ENCODE measurements around the gene AGBL1. TPM values are rescaled to one million over a fixed set of nuclear protein-coding genes. Genes with fewer than 3 reads are reported as not detected.

Gene AGBL1
- total and polyA plus RNA-seq, 2 experiments from 2014 or later = 0.03 TPM; not detected in 1

DNA sequence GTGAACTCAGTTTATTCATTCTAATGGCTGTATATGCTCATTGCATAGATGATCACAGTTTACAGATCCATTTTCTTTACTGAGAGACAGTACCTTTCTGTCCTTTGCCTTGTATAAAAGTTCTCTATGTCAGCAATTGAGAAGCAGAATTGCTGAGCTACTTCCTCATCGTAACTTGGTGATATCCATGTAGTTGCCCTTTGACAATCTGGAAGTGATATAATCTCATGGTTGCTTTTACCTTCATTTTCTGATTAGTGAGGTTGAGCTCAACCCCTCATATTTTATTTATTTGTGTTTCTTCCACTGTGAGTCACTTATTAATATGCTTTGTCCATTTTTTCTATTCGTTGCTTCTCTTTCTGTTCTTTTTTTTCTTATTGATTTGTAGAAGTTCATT lies 696.5 kb downstream of the AGBL1 start:
- Histone ChIP-seq H3K27me3 (ENCODE audit: insufficient read depth) (no peaks in the 10 kb centered on the region), H3K4me2 (no peak overlapping the region), H3F3A (replicated peaks; ENCODE audit: low read depth) (no peaks in the 10 kb centered on the region), H3K9me2 (ENCODE audit: insufficient read depth) (no peaks in the 10 kb centered on the region), H3K36me3 (ENCODE audit: insufficient read depth) (no peaks in the 10 kb centered on the region), H2AFZ (no peak overlapping the region), H3K4me3 (no peak overlapping the region), H3K27ac (ENCODE audit: low read depth) (no peak overlapping the region), H3K79me2 (replicated peaks; ENCODE audit: insufficient read depth) (no peaks in the 10 kb centered on the region), H4K20me1 (replicated peaks; ENCODE audit: insufficient read depth) (no peaks in the 10 kb centered on the region), H3K4me1 (ENCODE audit: insufficient read depth) (no peaks in the 10 kb centered on the region)
- ATAC-seq = no peak
- Mint-ChIP-seq H3K27ac (no peak overlapping the region), H3K36me3 (ENCODE audit: low read depth) (0 out of 3 replicates have a peak, but pooled peaks cover 3% of the 10 kb centered on the region), H3K27me3 (ENCODE audit: insufficient read depth, low read depth, poor library complexity) (peaks cover 4% of the 10 kb centered on the region), H3K9me3 (peaks cover 7% of the 10 kb centered on the region; the same call in 2 of the 3 replicates), H3K4me1 (no peaks in the 10 kb centered on the region), H3K4me3 (no peak overlapping the region)
- TF ChIP-seq JUNB (IDR thresholded peaks at IDR 0.05; ENCODE audit: unreplicated experiment) (no peak), CREB1 (CRISPR knock-in tag; IDR thresholded peaks at IDR 0.05; ENCODE audit: low read depth) (no peak), ZNF114 (CRISPR knock-in tag; IDR thresholded peaks at IDR 0.05) (no peak), ETS1 (IDR thresholded peaks at IDR 0.05) (no peak), STAT1 (IDR thresholded peaks at IDR 0.05; ENCODE audit: unreplicated experiment) (no peak), CTCF (conservative IDR thresholded peaks at IDR 0.05; ENCODE audit: low read depth in 2 of 2) (no peak), ZNF462 (CRISPR knock-in tag; IDR thresholded peaks at IDR 0.05) (no peak), POLR2AphosphoS5 (IDR thresholded peaks at IDR 0.05; ENCODE audit: low read depth) (no peak), ZNF331 (CRISPR knock-in tag; IDR thresholded peaks at IDR 0.05; ENCODE audit: low read depth) (no peak), NANOG (IDR thresholded peaks at IDR 0.05; ENCODE audit: borderline replicate concordance) (no peak), EZH2 (IDR thresholded peaks at IDR 0.05; ENCODE audit: low read depth, unreplicated experiment) (no peak), EZH2phosphoT487 (IDR thresholded peaks at IDR 0.05; ENCODE audit: unreplicated experiment) (no peak)
- TF ChIP-seq, protein P1, sequence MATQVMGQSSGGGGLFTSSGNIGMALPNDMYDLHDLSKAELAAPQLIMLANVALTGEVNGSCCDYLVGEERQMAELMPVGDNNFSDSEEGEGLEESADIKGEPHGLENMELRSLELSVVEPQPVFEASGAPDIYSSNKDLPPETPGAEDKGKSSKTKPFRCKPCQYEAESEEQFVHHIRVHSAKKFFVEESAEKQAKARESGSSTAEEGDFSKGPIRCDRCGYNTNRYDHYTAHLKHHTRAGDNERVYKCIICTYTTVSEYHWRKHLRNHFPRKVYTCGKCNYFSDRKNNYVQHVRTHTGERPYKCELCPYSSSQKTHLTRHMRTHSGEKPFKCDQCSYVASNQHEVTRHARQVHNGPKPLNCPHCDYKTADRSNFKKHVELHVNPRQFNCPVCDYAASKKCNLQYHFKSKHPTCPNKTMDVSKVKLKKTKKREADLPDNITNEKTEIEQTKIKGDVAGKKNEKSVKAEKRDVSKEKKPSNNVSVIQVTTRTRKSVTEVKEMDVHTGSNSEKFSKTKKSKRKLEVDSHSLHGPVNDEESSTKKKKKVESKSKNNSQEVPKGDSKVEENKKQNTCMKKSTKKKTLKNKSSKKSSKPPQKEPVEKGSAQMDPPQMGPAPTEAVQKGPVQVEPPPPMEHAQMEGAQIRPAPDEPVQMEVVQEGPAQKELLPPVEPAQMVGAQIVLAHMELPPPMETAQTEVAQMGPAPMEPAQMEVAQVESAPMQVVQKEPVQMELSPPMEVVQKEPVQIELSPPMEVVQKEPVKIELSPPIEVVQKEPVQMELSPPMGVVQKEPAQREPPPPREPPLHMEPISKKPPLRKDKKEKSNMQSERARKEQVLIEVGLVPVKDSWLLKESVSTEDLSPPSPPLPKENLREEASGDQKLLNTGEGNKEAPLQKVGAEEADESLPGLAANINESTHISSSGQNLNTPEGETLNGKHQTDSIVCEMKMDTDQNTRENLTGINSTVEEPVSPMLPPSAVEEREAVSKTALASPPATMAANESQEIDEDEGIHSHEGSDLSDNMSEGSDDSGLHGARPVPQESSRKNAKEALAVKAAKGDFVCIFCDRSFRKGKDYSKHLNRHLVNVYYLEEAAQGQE (IDR thresholded peaks at IDR 0.05; ENCODE audit: unreplicated experiment) = no peak
- no peak for DNase-seq (ENCODE audit: low spot score)

Data from GM23338 (cell line).